HEK293T (cell line): ENCODE results near the gene SMAP2.

ENCODE experiments used
- CTCF ChIA-PET: fragments of 350-600 bp; formaldehyde crosslinking; extraction: SDS; loops from one replicate; lab custom pipeline; 2021; ENCODE audit warnings: antibody characterized with exemption, inconsistent platforms; lab: Yijun Ruan, JAX
- POLR2A ChIA-PET: fragments of 350-600 bp; formaldehyde crosslinking; extraction: SDS; loops from one replicate; lab custom pipeline; 2020; ENCODE audit warnings: antibody characterized with exemption, inconsistent platforms; lab: Yijun Ruan, JAX
- DNase-seq: peaks from one replicate; pipeline ENCODE4 v3.0.0; 2012; ENCODE audit warnings: mixed read lengths; ENCODE audit errors: extremely low spot score
- ARNT ChIP-seq: fragments of 450-650 bp; IDR thresholded peaks from 2 replicates; pipeline ENCODE4 v1.6.1; 2017; ENCODE audit warnings: mild to moderate bottlenecking
- BHLHE40 ChIP-seq: fragments of 450-650 bp; IDR thresholded peaks from 2 replicates; pipeline ENCODE4 v1.6.1; 2016; ENCODE audit warnings: mild to moderate bottlenecking, moderate library complexity, borderline replicate concordance
- CTBP1 ChIP-seq: fragments of 450-650 bp; IDR thresholded peaks from 2 replicates; pipeline ENCODE4 v1.6.1; 2016; ENCODE audit warnings: borderline replicate concordance
- ELF4 ChIP-seq: fragments of 450-650 bp; IDR thresholded peaks from 2 replicates; pipeline ENCODE4 v1.6.1; 2017; ENCODE audit warnings: antibody characterized with exemption
- FOXA1 ChIP-seq: fragments of 450-650 bp; IDR thresholded peaks from 2 replicates; pipeline ENCODE4 v1.6.1; 2016; ENCODE audit warnings: mild to moderate bottlenecking
- FOXK2 ChIP-seq: fragments of 450-650 bp; IDR thresholded peaks from 2 replicates; pipeline ENCODE4 v1.6.1; 2016; ENCODE audit warnings: mild to moderate bottlenecking
- FOXM1 ChIP-seq: fragments of 450-650 bp; IDR thresholded peaks from 2 replicates; pipeline ENCODE4 v1.6.1; 2017; ENCODE audit warnings: mild to moderate bottlenecking, borderline replicate concordance
- HDGF ChIP-seq: fragments of 450-650 bp; IDR thresholded peaks from 2 replicates; pipeline ENCODE4 v1.6.1; 2017; ENCODE audit warnings: antibody characterized with exemption, borderline replicate concordance
- L3MBTL2 ChIP-seq: fragments of 450-650 bp; conservative IDR thresholded peaks from 2 replicates; pipeline ENCODE4 v1.6.1; 2016; ENCODE audit warnings: mild to moderate bottlenecking
- LEF1 ChIP-seq: fragments of 450-650 bp; IDR thresholded peaks from 2 replicates; pipeline ENCODE4 v1.6.1; 2017; ENCODE audit warnings: mild to moderate bottlenecking, borderline replicate concordance
- NFRKB ChIP-seq: fragments of 450-650 bp; IDR thresholded peaks from 2 replicates; pipeline ENCODE4 v1.6.1; 2016; ENCODE audit warnings: mild to moderate bottlenecking, moderate library complexity
- SP1 ChIP-seq: fragments of 450-650 bp; IDR thresholded peaks from 2 replicates; pipeline ENCODE4 v1.6.1; 2017
- SUZ12 ChIP-seq: fragments of 450-650 bp; IDR thresholded peaks from 2 replicates; pipeline ENCODE4 v1.6.1; 2016; ENCODE audit warnings: mild to moderate bottlenecking
- TARDBP ChIP-seq: fragments of 450-650 bp; IDR thresholded peaks from 2 replicates; pipeline ENCODE4 v1.6.1; 2016
- ZNF384 ChIP-seq: fragments of 450-650 bp; IDR thresholded peaks from 2 replicates; pipeline ENCODE4 v1.6.1; 2016
- TF ChIP-seq, protein P1 (sequence below): fragments of 450-650 bp; IDR thresholded peaks from 2 replicates; pipeline ENCODE4 v1.6.1; 2016

Gene SMAP2

DNA sequence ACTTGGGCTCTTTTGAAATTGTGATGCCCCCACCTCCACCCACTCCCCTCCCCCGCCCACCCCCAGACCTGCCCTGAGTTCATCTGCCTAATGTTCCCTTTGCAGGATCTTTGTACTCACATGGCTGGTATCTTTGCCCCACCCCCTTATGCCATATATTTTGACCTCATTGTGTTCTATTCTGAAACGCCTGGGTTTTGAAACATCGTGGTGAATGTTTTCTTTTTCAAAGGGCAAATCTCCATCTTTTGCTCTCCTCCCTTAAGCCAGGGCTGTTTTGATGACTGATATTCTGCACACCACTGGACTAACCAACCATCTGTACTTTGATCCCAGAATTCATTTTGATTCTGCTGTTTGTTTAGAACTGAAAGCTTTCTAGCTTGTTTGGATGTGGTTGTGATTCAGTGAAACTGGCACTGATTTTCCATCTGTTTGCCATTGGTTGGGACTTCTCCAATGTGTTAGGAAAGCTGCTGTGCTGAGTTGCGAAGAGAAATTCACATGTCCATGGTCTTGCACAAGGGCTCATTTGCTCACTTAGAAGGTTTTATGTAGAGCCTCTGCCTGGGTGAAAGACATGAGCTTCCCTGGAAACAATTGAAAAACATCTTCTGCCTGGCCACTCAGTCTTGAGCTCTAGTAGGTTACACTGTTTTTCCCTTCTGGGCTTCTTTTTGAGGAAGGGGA, 16.5 kb downstream of the SMAP2 start:
- DNase-seq, result no peak
- TF ChIP-seq FOXA1, result no peak
- TF ChIP-seq L3MBTL2, result no peak
- no peak for TF ChIP-seq TARDBP
- TF ChIP-seq CTBP1, result no peak
- TF ChIP-seq NFRKB, result no peak
- TF ChIP-seq ZNF384, result no peak
- TF ChIP-seq FOXM1, result no peak
- no peak for TF ChIP-seq HDGF
- TF ChIP-seq SP1, result no peak
- TF ChIP-seq BHLHE40, result no peak
- TF ChIP-seq, protein P1, sequence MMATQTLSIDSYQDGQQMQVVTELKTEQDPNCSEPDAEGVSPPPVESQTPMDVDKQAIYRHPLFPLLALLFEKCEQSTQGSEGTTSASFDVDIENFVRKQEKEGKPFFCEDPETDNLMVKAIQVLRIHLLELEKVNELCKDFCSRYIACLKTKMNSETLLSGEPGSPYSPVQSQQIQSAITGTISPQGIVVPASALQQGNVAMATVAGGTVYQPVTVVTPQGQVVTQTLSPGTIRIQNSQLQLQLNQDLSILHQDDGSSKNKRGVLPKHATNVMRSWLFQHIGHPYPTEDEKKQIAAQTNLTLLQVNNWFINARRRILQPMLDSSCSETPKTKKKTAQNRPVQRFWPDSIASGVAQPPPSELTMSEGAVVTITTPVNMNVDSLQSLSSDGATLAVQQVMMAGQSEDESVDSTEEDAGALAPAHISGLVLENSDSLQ, result no peak
- no peak for TF ChIP-seq ARNT
- TF ChIP-seq ELF4, result no peak
- TF ChIP-seq LEF1, result no peak
- TF ChIP-seq SUZ12, result no peak
- TF ChIP-seq FOXK2, result no peak
- CTCF ChIA-PET, result interaction anchor here (1.0 to 2.2 kb wide), 2 partner anchors 15 to 75 kb away, joined by 6 to 7 read pairs; no protein-coding TSS in a partner anchor
- POLR2A ChIA-PET, result interaction anchor here (0.6 kb wide), 1 partner anchor 14 kb away, joined by 3 read pairs; no protein-coding TSS in a partner anchor

DNA sequence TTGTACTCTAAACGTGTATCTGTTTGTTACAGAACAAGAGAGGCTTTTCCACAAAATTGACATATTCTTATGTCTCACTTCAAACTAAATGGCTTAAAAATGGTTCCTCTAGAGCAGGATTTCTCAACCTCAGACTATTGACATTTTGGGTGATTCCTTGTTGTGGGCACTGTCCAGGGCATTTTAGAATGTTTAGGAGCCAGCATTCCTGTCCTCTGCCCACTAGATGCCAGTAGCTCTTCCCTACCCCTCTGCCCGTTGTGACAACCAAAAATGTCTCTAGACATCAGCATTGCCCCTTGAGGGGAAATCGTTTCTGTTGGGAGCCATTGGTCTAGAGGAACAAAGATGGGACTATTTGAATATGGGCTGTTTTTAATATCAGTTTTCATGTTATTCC, 17.3 kb downstream of the SMAP2 start:
- ChIA-PET POLR2A (no interaction called here), CTCF (interaction anchor here (1.0 to 2.2 kb wide), 2 partner anchors 14 to 76 kb away, joined by 6 to 7 read pairs; no protein-coding TSS in a partner anchor)
- DNase-seq, result no peak
- TF ChIP-seq L3MBTL2, result no peak
- no peak for TF ChIP-seq TARDBP
- no peak for TF ChIP-seq BHLHE40
- TF ChIP-seq NFRKB, result no peak
- TF ChIP-seq, protein P1, result no peak
- no peak for TF ChIP-seq FOXM1
- no peak for TF ChIP-seq LEF1
- no peak for TF ChIP-seq FOXK2

DNA sequence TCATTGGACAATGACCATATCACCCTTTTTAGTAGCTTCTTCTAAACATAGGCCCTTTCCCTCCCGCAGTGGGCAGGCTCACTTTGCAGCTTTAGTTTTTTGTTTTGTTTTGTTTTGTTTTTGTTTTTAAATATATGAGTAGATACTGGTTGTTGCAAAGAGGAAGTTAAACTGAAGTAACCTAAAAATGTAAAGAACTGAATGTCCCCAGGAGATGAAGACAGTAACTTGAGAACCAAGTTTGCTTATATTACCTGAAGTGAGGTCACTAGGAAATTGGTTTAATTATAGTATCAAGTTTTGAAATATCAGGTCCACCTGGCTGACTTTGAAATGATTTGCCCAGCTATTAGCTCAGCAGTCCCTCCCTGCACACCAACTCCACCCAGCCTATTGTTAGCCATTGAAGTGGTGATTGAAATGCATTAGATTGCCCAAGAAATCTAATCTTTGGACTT, 18.2 kb downstream of the SMAP2 start:
- ChIA-PET CTCF (interaction anchor here (2.2 kb wide), 1 partner anchor 76 kb away, joined by 7 read pairs; no protein-coding TSS in a partner anchor), POLR2A (no interaction called here)
- DNase-seq, result no peak
- TF ChIP-seq SUZ12 (no peak), FOXM1 (no peak), L3MBTL2 (no peak), ZNF384 (no peak), FOXA1 (no peak), SP1 (no peak), NFRKB (no peak), ELF4 (no peak), TARDBP (no peak), HDGF (no peak), LEF1 (no peak), ARNT (no peak), BHLHE40 (no peak), CTBP1 (no peak)
- TF ChIP-seq, protein P1, result no peak

DNA sequence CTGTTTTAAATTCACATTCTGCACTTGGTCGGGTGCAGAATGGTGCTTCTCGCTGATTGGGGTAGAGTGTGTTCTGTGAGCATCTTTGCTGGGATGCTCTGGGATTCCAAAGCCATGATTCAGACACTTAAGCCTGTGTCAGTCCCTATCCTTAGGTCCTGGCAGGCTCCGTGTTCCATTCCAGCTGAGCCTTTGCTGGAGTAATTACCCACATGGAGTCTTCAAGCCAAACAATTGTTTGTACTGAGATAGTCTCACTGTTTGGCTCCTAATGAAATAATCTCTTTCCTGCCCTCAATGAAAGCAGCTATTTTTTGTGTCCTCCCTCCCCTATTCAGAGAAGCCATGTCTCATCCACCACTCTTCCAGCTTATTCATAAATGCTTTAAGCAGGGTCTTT, 18.7 kb downstream of the SMAP2 start:
- ChIA-PET POLR2A (no interaction called here), CTCF (interaction anchor here (2.2 kb wide), 1 partner anchor 77 kb away, joined by 7 read pairs; no protein-coding TSS in a partner anchor)
- TF ChIP-seq BHLHE40, result no peak
- TF ChIP-seq, protein P1, result no peak
- no peak for DNase-seq

DNA sequence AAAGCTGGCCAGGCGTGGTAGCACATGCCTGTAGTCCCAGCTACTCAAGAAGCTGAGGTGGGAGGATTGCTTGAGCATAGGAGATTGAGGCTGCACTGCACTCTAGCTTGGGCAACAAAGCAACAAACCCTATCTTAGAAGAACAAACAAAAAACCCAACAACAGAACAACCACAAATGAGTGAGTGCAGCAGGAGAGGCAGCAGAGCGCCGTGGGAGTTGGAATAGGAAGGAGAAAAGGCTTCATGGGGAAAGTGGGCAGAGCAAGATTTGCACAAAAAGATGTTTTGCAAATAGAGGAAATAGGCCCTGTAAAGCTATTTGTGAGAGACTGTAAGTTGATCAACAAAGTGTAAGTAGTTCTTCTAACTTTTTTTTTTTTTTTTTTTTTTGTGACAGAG, 19.6 kb downstream of the SMAP2 start:
- TF ChIP-seq BHLHE40, result no peak
- no peak for TF ChIP-seq TARDBP
- no peak for TF ChIP-seq ELF4
- no peak for TF ChIP-seq FOXK2
- TF ChIP-seq, protein P1, result no peak
- no peak for TF ChIP-seq NFRKB
- TF ChIP-seq SP1, result no peak
- no peak for TF ChIP-seq SUZ12
- no peak for TF ChIP-seq ARNT
- no peak for TF ChIP-seq HDGF
- TF ChIP-seq FOXA1, result no peak
- no peak for TF ChIP-seq L3MBTL2
- TF ChIP-seq CTBP1, result no peak
- CTCF ChIA-PET, result interaction anchor here (0.9 kb wide), 1 partner anchor 249 kb away, joined by 4 read pairs; no protein-coding TSS in a partner anchor
- POLR2A ChIA-PET, result no interaction called here
- DNase-seq, result no peak
